ENCODE results near the gene FIBP. TPM values are rescaled to one million over a fixed set of nuclear protein-coding genes. Genes with fewer than 3 reads are reported as not detected.

FIBP gene
- total RNA-seq, 2 donors from 2014 or later, result 81.0 to 92.0 TPM

GRCh38 chr11:65919573-65920371 is 31.5 kb upstream of the FIBP start:
- no peaks in the 10 kb centered on the region for H3K9me3 Mint-ChIP-seq
- H3K36me3 Mint-ChIP-seq (ENCODE audit: low read depth), result peaks cover 19% of the 10 kb centered on the region
- WGBS, 2 experiments (ENCODE audit: insufficient coverage in 1 of 2, insufficient read length in 1 of 2), result 5 to 21% methylated on average over 13 to 55 of the region's 60 CpGs
- H3K27me3 ChIP-seq (ENCODE audit: control insufficient read depth, insufficient read depth, low read length, poor library complexity, severe bottlenecking), result no peaks in the 10 kb centered on the region
- H3K4me3 Mint-ChIP-seq, result peak overlapping the region; percentile 79
- peak overlapping the region; percentile 38 for H3K9ac ChIP-seq (ENCODE audit: extremely low read depth, low read length, poor library complexity, severe bottlenecking)
- H3K36me3 ChIP-seq (ENCODE audit: control insufficient read depth, insufficient read depth, low read length), result peaks cover 15% of the 10 kb centered on the region
- H3K27me3 Mint-ChIP-seq (ENCODE audit: insufficient read depth), result peaks cover 3% of the 10 kb centered on the region
- H3K4me1 Mint-ChIP-seq, result no peaks in the 10 kb centered on the region
- TF ChIP-seq CTCF (conservative IDR thresholded peaks at IDR 0.05), result peak; percentile 1
- H3K4me1 ChIP-seq (ENCODE audit: control insufficient read depth, insufficient read depth, low read length), result peaks cover 7% of the 10 kb centered on the region
- H3K27ac Mint-ChIP-seq, result peak overlapping the region; percentile 61
- peak overlapping the region; percentile 84 for H3K4me3 ChIP-seq (ENCODE audit: low read length)
- peak; percentile 78 for DNase-seq
- H3K9me3 ChIP-seq (ENCODE audit: control insufficient read depth, low read length), result no peaks in the 10 kb centered on the region
- no peak overlapping the region for H3K27ac ChIP-seq (ENCODE audit: low read depth, low read length)

GRCh38 chr11:65919141-65919572 is 30.9 kb upstream of the FIBP start, which contains the start of gene DRAP1:
DRAP1 (plus strand) TSS chr11:65919426; CDS start chr11:65919502, 76 bp downstream.
- TF ChIP-seq CTCF (conservative IDR thresholded peaks at IDR 0.05), result peak; percentile 13
- peak within 1 kb of the TSS; percentile 84 for H3K27ac Mint-ChIP-seq
- H3K36me3 Mint-ChIP-seq (ENCODE audit: low read depth), result peaks cover 19% of the 10 kb centered on the region
- peak within 1 kb of the TSS; percentile 79 for H3K4me3 Mint-ChIP-seq
- 0 to 1% methylated on average over 26 to 54 of the region's 59 CpGs for WGBS, 2 experiments (ENCODE audit: insufficient coverage in 1 of 2, insufficient read length in 1 of 2)
- Histone ChIP-seq H3K4me3 (ENCODE audit: low read length) (peak within 1 kb of the TSS; percentile 97), H3K36me3 (ENCODE audit: control insufficient read depth, insufficient read depth, low read length) (peaks cover 15% of the 10 kb centered on the region), H3K27ac (ENCODE audit: low read depth, low read length) (peak within 1 kb of the TSS; percentile 77), H3K9ac (ENCODE audit: extremely low read depth, low read length, poor library complexity, severe bottlenecking) (peak within 1 kb of the TSS; percentile 87), H3K4me1 (ENCODE audit: control insufficient read depth, insufficient read depth, low read length) (peaks cover 7% of the 10 kb centered on the region), H3K27me3 (ENCODE audit: control insufficient read depth, insufficient read depth, low read length, poor library complexity, severe bottlenecking) (no peaks in the 10 kb centered on the region), H3K9me3 (ENCODE audit: control insufficient read depth, low read length) (no peaks in the 10 kb centered on the region)
- peaks cover 4% of the 10 kb centered on the region for H3K27me3 Mint-ChIP-seq (ENCODE audit: insufficient read depth)
- DNase-seq, result peak; percentile 99
- no peaks in the 10 kb centered on the region for H3K9me3 Mint-ChIP-seq
- no peaks in the 10 kb centered on the region for H3K4me1 Mint-ChIP-seq

GRCh38 chr11:65918211-65919140 is 30.2 kb upstream of the FIBP start, which contains the start of gene C11orf68:
C11orf68 (minus strand) TSS chr11:65919062; CDS start chr11:65919031, 31 bp downstream.
- Histone ChIP-seq H3K36me3 (ENCODE audit: control insufficient read depth, insufficient read depth, low read length) (peaks cover 15% of the 10 kb centered on the region), H3K4me1 (ENCODE audit: control insufficient read depth, insufficient read depth, low read length) (peaks cover 7% of the 10 kb centered on the region), H3K4me3 (ENCODE audit: low read length) (peak within 1 kb of the TSS; percentile 97), H3K9me3 (ENCODE audit: control insufficient read depth, low read length) (no peaks in the 10 kb centered on the region), H3K27ac (ENCODE audit: low read depth, low read length) (peak within 1 kb of the TSS; percentile 77), H3K27me3 (ENCODE audit: control insufficient read depth, insufficient read depth, low read length, poor library complexity, severe bottlenecking) (no peaks in the 10 kb centered on the region), H3K9ac (ENCODE audit: extremely low read depth, low read length, poor library complexity, severe bottlenecking) (peak within 1 kb of the TSS; percentile 87)
- 6 to 19% methylated on average over 29 to 75 of the region's 77 CpGs for WGBS, 2 experiments (ENCODE audit: insufficient coverage in 1 of 2, insufficient read length in 1 of 2)
- Mint-ChIP-seq H3K27me3 (ENCODE audit: insufficient read depth) (peaks cover 4% of the 10 kb centered on the region), H3K27ac (peak within 1 kb of the TSS; percentile 84), H3K4me3 (peak within 1 kb of the TSS; percentile 79), H3K36me3 (ENCODE audit: low read depth) (peaks cover 18% of the 10 kb centered on the region), H3K9me3 (no peaks in the 10 kb centered on the region), H3K4me1 (no peaks in the 10 kb centered on the region)
- DNase-seq, result no peak
- TF ChIP-seq CTCF (conservative IDR thresholded peaks at IDR 0.05), result no peak
